Neural cell (in vitro differentiated cells): ENCODE results near the gene CCDC32. TPM values are rescaled to one million over a fixed set of nuclear protein-coding genes. Genes with fewer than 3 reads are reported as not detected.

Experiments
- H2AFZ ChIP-seq: fragments of 200-600, 300-800 bp; sonication (generic), shearing (Covaris generic); 2 replicates; pipeline ENCODE4 v1.6.0; 2014; ENCODE audit warnings: low read depth, mild to moderate bottlenecking, antibody characterized with exemption, low read length, moderate library complexity
- H3F3A ChIP-seq: fragments of 200-600 bp; shearing (Covaris generic); 2 replicates; pipeline ENCODE4 v1.6.1; 2016; ENCODE audit warnings: mild to moderate bottlenecking, moderate library complexity, mixed read lengths, antibody characterized with exemption, low read length; ENCODE audit not compliant: insufficient read depth, poor library complexity, severe bottlenecking
- H3K27ac ChIP-seq: fragments of 200-600, 300-800 bp; sonication (generic), shearing (Covaris generic); 2 replicates; pipeline ENCODE4 v1.5.1; 2014; ENCODE audit warnings: mild to moderate bottlenecking, low read length, moderate library complexity
- H3K27me3 ChIP-seq: fragments of 300-800, 200-600 bp; sonication (generic), shearing (Covaris generic); 2 replicates; pipeline ENCODE4 v1.6.0; 2014; ENCODE audit warnings: mild to moderate bottlenecking, low read depth, low read length, moderate library complexity; ENCODE audit not compliant: insufficient read depth
- H3K36me3 ChIP-seq: fragments of 300-800, 200-600 bp; sonication (generic), shearing (Covaris generic); 2 replicates; pipeline ENCODE4 v1.5.1; 2014; ENCODE audit warnings: mild to moderate bottlenecking, antibody characterized with exemption, low read length, moderate library complexity; ENCODE audit not compliant: insufficient read depth
- H3K4me2 ChIP-seq: fragments of 300-800, 200-600 bp; sonication (generic), shearing (Covaris generic); 2 replicates; pipeline ENCODE4 v1.6.0; 2014; ENCODE audit warnings: mild to moderate bottlenecking, low read length
- H3K4me3 ChIP-seq: fragments of 300-800, 200-600 bp; sonication (generic), shearing (Covaris generic); 2 replicates; pipeline ENCODE4 v1.5.1; 2014; ENCODE audit warnings: mild to moderate bottlenecking, low read length, moderate library complexity
- H3K79me2 ChIP-seq: fragments of 200-600 bp; shearing (Covaris generic); replicated peaks from 2 replicates; pipeline ENCODE4 v1.6.0; 2014; ENCODE audit warnings: mild to moderate bottlenecking, low read length, moderate library complexity; ENCODE audit not compliant: insufficient read depth
- H3K9ac ChIP-seq: fragments of 300-800, 200-600 bp; sonication (generic), shearing (Covaris generic); 2 replicates; pipeline ENCODE4 v1.6.1; 2016; ENCODE audit warnings: mild to moderate bottlenecking, low read length, mixed read lengths
- H3K9me2 ChIP-seq: fragments of 200-600 bp; shearing (Covaris generic); 2 replicates; pipeline ENCODE4 v1.6.1; 2016; ENCODE audit warnings: mild to moderate bottlenecking, low read length, mixed read lengths; ENCODE audit not compliant: insufficient read depth
- H3K9me3 ChIP-seq: fragments of 200-600, 300-800 bp; sonication (generic), shearing (Covaris generic); 2 replicates; pipeline ENCODE4 v1.6.1; 2016; ENCODE audit warnings: mild to moderate bottlenecking, mixed run types, low read length, moderate library complexity, mixed read lengths
- H4K20me1 ChIP-seq: fragments of 200-600 bp; shearing (Covaris generic); 2 replicates; pipeline ENCODE4 v1.6.1; 2016; ENCODE audit warnings: mild to moderate bottlenecking, mixed run types; ENCODE audit not compliant: insufficient read depth
- CTCF ChIP-seq: fragments of 450-650 bp; IDR thresholded peaks from 2 replicates; pipeline ENCODE4 v1.5.1; 2014; ENCODE audit warnings: antibody characterized with exemption, mild to moderate bottlenecking, moderate library complexity; ENCODE audit not compliant: poor library complexity, severe bottlenecking
- EP300 ChIP-seq: fragments of 450-650 bp; conservative IDR thresholded peaks from 2 replicates; pipeline ENCODE4 v1.6.1; 2014; ENCODE audit warnings: antibody characterized with exemption, mild to moderate bottlenecking, moderate library complexity; ENCODE audit not compliant: poor library complexity, severe bottlenecking
- EZH2 ChIP-seq: fragments of 200-600, 300-800 bp; shearing (Covaris generic), sonication (generic); IDR thresholded peaks from 2 replicates; pipeline ENCODE4 v1.6.1; 2014; ENCODE audit warnings: antibody characterized with exemption, low read length, borderline replicate concordance, mild to moderate bottlenecking; ENCODE audit not compliant: insufficient read depth, poor library complexity, severe bottlenecking
- MXI1 ChIP-seq: fragments of 450-650 bp; conservative IDR thresholded peaks from 2 replicates; pipeline ENCODE4 v1.6.1; 2014; ENCODE audit warnings: antibody characterized with exemption, mild to moderate bottlenecking; ENCODE audit not compliant: poor library complexity, severe bottlenecking
- POLR2AphosphoS5 ChIP-seq: IDR thresholded peaks from 2 replicates; pipeline ENCODE4 v1.6.1; 2012
- RAD21 ChIP-seq: fragments of 450-650 bp; conservative IDR thresholded peaks from 2 replicates; pipeline ENCODE4 v1.6.1; 2014; ENCODE audit warnings: antibody characterized with exemption, mild to moderate bottlenecking, moderate library complexity
- REST ChIP-seq: IDR thresholded peaks from 2 replicates; pipeline ENCODE4 v1.6.1; 2012; ENCODE audit warnings: borderline replicate concordance
- SMC3 ChIP-seq: fragments of 450-650 bp; conservative IDR thresholded peaks from 2 replicates; pipeline ENCODE4 v1.6.1; 2014; ENCODE audit warnings: antibody characterized with exemption, mild to moderate bottlenecking, moderate library complexity; ENCODE audit not compliant: poor library complexity
- TAF1 ChIP-seq: IDR thresholded peaks from 2 replicates; pipeline ENCODE4 v1.6.1; 2012; ENCODE audit warnings: low read depth
- polyA plus RNA-seq: library from polyadenylated mRNA; depleted of rRNA; stranded (reverse); fragments of >200 nt; gene quantifications from 2 replicates; pipeline ENCODE4 v1.2.3, GENCODE V29; 2014

CCDC32 gene
- polyA plus RNA-seq, 1 donor from 2014 or later: 34.2 TPM

- TF ChIP-seq RAD21 (no peak), POLR2AphosphoS5 (peak; percentile 15), MXI1 (no peak)
- Histone ChIP-seq H2AFZ (no peak overlapping the region), H3K4me2 (no peak overlapping the region)
Observed at GRCh38 chr15:40511093-40511471, 53.8 kb downstream of the CCDC32 start.

GRCh38 chr15:40510201-40510600, 54.6 kb downstream of the CCDC32 start:
- Histone ChIP-seq H4K20me1 (no peaks in the 10 kb centered on the region), H3K9ac (no peak overlapping the region), H3K4me3 (no peak overlapping the region), H3K36me3 (no peaks in the 10 kb centered on the region), H3K27ac (no peak overlapping the region), H3K27me3 (peaks cover 40% of the 10 kb centered on the region), H3F3A (no peaks in the 10 kb centered on the region), H3K79me2 (no peaks in the 10 kb centered on the region), H3K9me3 (no peaks in the 10 kb centered on the region), H2AFZ (no peak overlapping the region), H3K9me2 (no peaks in the 10 kb centered on the region), H3K4me2 (no peak overlapping the region)
- TF ChIP-seq REST (no peak), TAF1 (no peak), EP300 (no peak), EZH2 (no peak), MXI1 (no peak), SMC3 (no peak), POLR2AphosphoS5 (no peak)

More at GRCh38 chr15:40511093-40511471, 53.8 kb downstream of the CCDC32 start:
- no peaks in the 10 kb centered on the region for H4K20me1 ChIP-seq
- peak overlapping the region; percentile 58 for H3K4me3 ChIP-seq
- H3K36me3 ChIP-seq: no peaks in the 10 kb centered on the region
- H3K9ac ChIP-seq: no peak overlapping the region
- no peak overlapping the region for H3K27ac ChIP-seq
- no peaks in the 10 kb centered on the region for H3K79me2 ChIP-seq
- H3F3A ChIP-seq: no peaks in the 10 kb centered on the region
- H3K27me3 ChIP-seq: peaks cover 40% of the 10 kb centered on the region
- no peaks in the 10 kb centered on the region for H3K9me3 ChIP-seq
- no peaks in the 10 kb centered on the region for H3K9me2 ChIP-seq

GRCh38 chr15:40508216-40508615, 56.6 kb downstream of the CCDC32 start:
- no peaks in the 10 kb centered on the region for H3K9me3 ChIP-seq
- no peaks in the 10 kb centered on the region for H3K79me2 ChIP-seq
- H3K36me3 ChIP-seq: no peaks in the 10 kb centered on the region
- no peak overlapping the region for H2AFZ ChIP-seq
- no peak overlapping the region for H3K9ac ChIP-seq
- H3K9me2 ChIP-seq: no peaks in the 10 kb centered on the region
- TF ChIP-seq EZH2 (no peak), SMC3 (no peak), RAD21 (no peak), MXI1 (no peak), CTCF (no peak), TAF1 (no peak), POLR2AphosphoS5 (no peak), REST (no peak), EP300 (no peak)
- H3K4me3 ChIP-seq: no peak overlapping the region
- H3K4me2 ChIP-seq: no peak overlapping the region
- H3K27me3 ChIP-seq: peaks cover 40% of the 10 kb centered on the region
- no peaks in the 10 kb centered on the region for H3F3A ChIP-seq
- no peak overlapping the region for H3K27ac ChIP-seq
- H4K20me1 ChIP-seq: no peaks in the 10 kb centered on the region
